DND-41 (cell line): Measurements from ENCODE around the gene PPIL6.
A peak's percentile ranks its signal among the peaks of the same experiment; 100 is the strongest.

Source experiments
- ATAC-seq: fragments of 200-7000 bp; cut with Tn5 transposase; 3 replicates; pipeline ENCODE4 v1.9.1; 2021; ENCODE audit warnings: low read depth; ENCODE audit not compliant: insufficient read depth
- DNase-seq: peaks from one replicate; pipeline ENCODE4 v3.0.0-alpha.2; 2020
- H2AFZ ChIP-seq: 2 replicates; pipeline ENCODE4 v1.6.0; 2012; ENCODE audit warnings: low read depth, low read length
- H3K27ac ChIP-seq: 2 replicates; pipeline ENCODE4 v1.5.1; 2012; ENCODE audit warnings: low read length, inconsistent platforms
- H3K27me3 ChIP-seq: fragments of 200-600 bp; sonication (generic); 2 replicates; pipeline ENCODE4 v1.6.0; 2012; ENCODE audit warnings: low read length, mild to moderate bottlenecking, inconsistent platforms; ENCODE audit not compliant: insufficient read depth, poor library complexity
- H3K36me3 ChIP-seq: 2 replicates; pipeline ENCODE4 v1.5.1; 2012; ENCODE audit warnings: low read length, inconsistent platforms; ENCODE audit not compliant: insufficient read depth
- H3K4me1 ChIP-seq: 2 replicates; pipeline ENCODE4 v1.5.1; 2012; ENCODE audit warnings: mild to moderate bottlenecking, low read length; ENCODE audit not compliant: insufficient read depth
- H3K4me2 ChIP-seq: 2 replicates; pipeline ENCODE4 v1.6.0; 2012; ENCODE audit warnings: mild to moderate bottlenecking, moderate library complexity, low read length, inconsistent platforms; ENCODE audit not compliant: insufficient read depth
- H3K4me3 ChIP-seq, 2 experiments: fragments of 200-600 bp in 1 of 2; shearing (Covaris generic) in 1 of 2; 2 replicates each; pipeline ENCODE4 v1.5.1; 2012 to 2016; ENCODE audit warnings: inconsistent platforms in 2 of 2, low read length in 2 of 2, mild to moderate bottlenecking in 2 of 2, low read depth in 1 of 2, moderate library complexity in 1 of 2
- H3K79me2 ChIP-seq: 2 replicates; pipeline ENCODE4 v1.6.0; 2012; ENCODE audit warnings: low read length, inconsistent platforms; ENCODE audit not compliant: insufficient read depth
- H3K9ac ChIP-seq: 2 replicates; pipeline ENCODE4 v1.6.0; 2012; ENCODE audit warnings: low read depth, mild to moderate bottlenecking, inconsistent platforms, low read length, moderate library complexity
- H3K9me3 ChIP-seq: 2 replicates; pipeline ENCODE4 v1.5.1; 2012; ENCODE audit warnings: low read length, moderate library complexity, mild to moderate bottlenecking, inconsistent platforms; ENCODE audit not compliant: insufficient read depth, severe bottlenecking
- H4K20me1 ChIP-seq: 2 replicates; pipeline ENCODE4 v1.6.0; 2012; ENCODE audit warnings: low read length; ENCODE audit not compliant: insufficient read depth
- CTCF ChIP-seq: IDR thresholded peaks from 2 replicates; pipeline ENCODE4 v1.5.1; 2012; ENCODE audit warnings: borderline replicate concordance, low read length, moderate library complexity, mild to moderate bottlenecking; ENCODE audit not compliant: poor library complexity, severe bottlenecking; ENCODE audit errors: extremely low read depth
- EZH2 ChIP-seq: IDR thresholded peaks from 3 replicates; pipeline ENCODE4 v1.6.1; 2012; ENCODE audit warnings: borderline replicate concordance, low read depth, mild to moderate bottlenecking, moderate library complexity, low read length, inconsistent platforms; ENCODE audit not compliant: severe bottlenecking

Gene PPIL6

GRCh38 chr6:109406196-109406595, 34.2 kb downstream of the PPIL6 start:
- no peak overlapping the region for H3K4me2 ChIP-seq
- no peaks in the 10 kb centered on the region for H3K79me2 ChIP-seq
- H3K27ac ChIP-seq, result no peak overlapping the region
- no peak overlapping the region for H3K9ac ChIP-seq
- no peaks in the 10 kb centered on the region for H3K27me3 ChIP-seq
- H3K9me3 ChIP-seq, result no peaks in the 10 kb centered on the region
- no peak for TF ChIP-seq EZH2
- no peak for TF ChIP-seq CTCF
- no peaks in the 10 kb centered on the region for H4K20me1 ChIP-seq
- DNase-seq (no peak), ATAC-seq (no peak)
- no peak overlapping the region for H3K4me3 ChIP-seq
- H3K36me3 ChIP-seq, result no peaks in the 10 kb centered on the region
- H3K4me1 ChIP-seq, result no peaks in the 10 kb centered on the region
- H2AFZ ChIP-seq, result no peak overlapping the region

- TF ChIP-seq CTCF (peak; percentile 19), EZH2 (no peak)
- no peak overlapping the region for H2AFZ ChIP-seq
These were observed 43.4 kb downstream of the PPIL6 start for GRCh38 chr6:109397020-109397419.

GRCh38 chr6:109396046-109396718, 44.2 kb downstream of the PPIL6 start:
- H3K27me3 ChIP-seq, result no peaks in the 10 kb centered on the region
- no peak for ATAC-seq
- no peak overlapping the region for H3K4me3 ChIP-seq
- H3K9me3 ChIP-seq, result no peaks in the 10 kb centered on the region
- H3K36me3 ChIP-seq, result no peaks in the 10 kb centered on the region
- no peaks in the 10 kb centered on the region for H4K20me1 ChIP-seq
- no peaks in the 10 kb centered on the region for H3K4me1 ChIP-seq
- TF ChIP-seq EZH2 (no peak), CTCF (no peak)
- no peak overlapping the region for H3K4me2 ChIP-seq
- no peaks in the 10 kb centered on the region for H3K79me2 ChIP-seq
- H2AFZ ChIP-seq, result no peak overlapping the region
- no peak overlapping the region for H3K27ac ChIP-seq
- no peak overlapping the region for H3K9ac ChIP-seq
- no peak for DNase-seq

More at GRCh38 chr6:109397020-109397419, 43.4 kb downstream of the PPIL6 start:
- no peak overlapping the region for H3K4me2 ChIP-seq
- no peaks in the 10 kb centered on the region for H4K20me1 ChIP-seq
- H3K4me1 ChIP-seq, result no peaks in the 10 kb centered on the region
- no peak overlapping the region for H3K27ac ChIP-seq
- H3K36me3 ChIP-seq, result no peaks in the 10 kb centered on the region
- H3K4me3 ChIP-seq, result no peak overlapping the region
- H3K9me3 ChIP-seq, result no peaks in the 10 kb centered on the region
- H3K79me2 ChIP-seq, result no peaks in the 10 kb centered on the region
- no peak for DNase-seq
- H3K9ac ChIP-seq, result no peak overlapping the region
- H3K27me3 ChIP-seq, result no peaks in the 10 kb centered on the region
- no peak for ATAC-seq

GRCh38 chr6:109393886-109394281, 46.5 kb downstream of the PPIL6 start:
- no peaks in the 10 kb centered on the region for H3K79me2 ChIP-seq
- H3K4me3 ChIP-seq, result no peak overlapping the region
- TF ChIP-seq CTCF (no peak), EZH2 (no peak)
- no peak overlapping the region for H3K4me2 ChIP-seq
- no peaks in the 10 kb centered on the region for H3K27me3 ChIP-seq
- no peaks in the 10 kb centered on the region for H3K36me3 ChIP-seq
- H2AFZ ChIP-seq, result no peak overlapping the region
- no peaks in the 10 kb centered on the region for H3K9me3 ChIP-seq
- no peaks in the 10 kb centered on the region for H3K4me1 ChIP-seq
- ATAC-seq (no peak), DNase-seq (no peak)
- no peaks in the 10 kb centered on the region for H4K20me1 ChIP-seq
- H3K9ac ChIP-seq, result no peak overlapping the region
- no peak overlapping the region for H3K27ac ChIP-seq
